Mesodermal cell (in vitro differentiated cells): ENCODE data around the gene UBE2D1.

ENCODE experiments used
- H3K27ac ChIP-seq: 2 replicates; pipeline ENCODE4 v1.7.0; 2013; ENCODE audit warnings: mild to moderate bottlenecking, low read depth, low read length, moderate library complexity; ENCODE audit not compliant: severe bottlenecking
- H3K36me3 ChIP-seq: 2 replicates; pipeline ENCODE4 v1.7.1; 2013; ENCODE audit warnings: mild to moderate bottlenecking, low read length, moderate library complexity; ENCODE audit not compliant: control insufficient read depth, insufficient read depth
- H3K4me1 ChIP-seq: one replicate; pipeline ENCODE4 v1.7.1; 2013; ENCODE audit warnings: mild to moderate bottlenecking, low read length; ENCODE audit not compliant: insufficient read depth, control insufficient read depth, poor library complexity, severe bottlenecking
- H3K4me3 ChIP-seq: 2 replicates; pipeline ENCODE4 v1.7.0; 2013; ENCODE audit warnings: low read length, control low read depth, mild to moderate bottlenecking; ENCODE audit not compliant: insufficient read depth, poor library complexity, severe bottlenecking; ENCODE audit errors: extremely low read depth
- H3K9me3 ChIP-seq: 2 replicates; pipeline ENCODE4 v1.7.1; 2013; ENCODE audit warnings: mild to moderate bottlenecking, low read length, moderate library complexity; ENCODE audit not compliant: control insufficient read depth
- WGBS, 2 experiments: methylation state at CpG; one replicate each; pipeline ENCODE4 v1.1.5; 2013; ENCODE audit warnings: missing lambda C conversion rate in 2 of 2; ENCODE audit not compliant: insufficient coverage in 2 of 2; 5-methylcytosine and 5-hydroxymethylcytosine counted together

UBE2D1 gene

DNA sequence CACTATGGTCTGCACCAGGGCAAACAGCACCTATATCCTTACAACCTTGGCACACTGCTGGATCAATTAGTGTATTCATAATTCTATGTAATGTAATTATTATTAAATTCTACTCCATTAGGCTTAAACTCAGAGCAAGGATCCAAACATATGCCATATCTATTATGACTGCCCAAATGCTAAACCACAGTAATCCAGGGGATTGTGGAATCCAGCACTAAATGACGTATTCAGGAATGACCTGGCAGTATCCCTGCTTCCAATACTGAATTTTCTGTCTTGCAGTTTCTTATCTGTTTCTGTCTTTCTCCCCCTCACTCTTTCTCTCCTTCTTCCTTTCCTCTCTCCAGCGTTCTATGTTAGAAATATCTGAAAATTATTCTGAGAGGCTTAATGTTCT lies 16.5 kb upstream of the UBE2D1 start:
- H3K36me3 ChIP-seq, result no peaks in the 10 kb centered on the region
- WGBS, 2 experiments, result 92 to 93% methylated on average over 1 of the region's 2 CpGs
- H3K9me3 ChIP-seq, result no peaks in the 10 kb centered on the region
- no peak overlapping the region for H3K27ac ChIP-seq
- H3K4me3 ChIP-seq, result no peak overlapping the region
- H3K4me1 ChIP-seq, result no peaks in the 10 kb centered on the region

DNA sequence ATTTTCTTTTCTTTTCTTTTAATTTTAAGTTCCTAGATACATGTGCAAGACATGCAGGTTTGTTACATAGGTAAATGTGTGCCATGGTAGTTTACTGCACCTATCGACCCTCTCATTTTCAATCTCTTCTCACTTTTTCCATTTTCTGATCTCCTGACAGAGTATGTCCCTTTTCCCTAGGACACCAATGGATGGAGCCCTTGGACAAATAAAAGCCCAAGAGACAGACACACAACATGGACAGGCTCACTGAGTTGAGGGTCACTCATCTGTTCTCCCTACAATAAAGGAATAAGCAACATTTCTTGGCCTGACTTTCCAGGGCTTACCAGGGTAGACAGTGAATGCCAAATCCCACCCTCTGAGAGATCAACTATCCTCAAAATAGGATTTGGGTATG lies 15.2 kb upstream of the UBE2D1 start:
- Histone ChIP-seq H3K36me3 (no peaks in the 10 kb centered on the region), H3K9me3 (no peaks in the 10 kb centered on the region), H3K4me1 (no peaks in the 10 kb centered on the region), H3K27ac (no peak overlapping the region), H3K4me3 (no peak overlapping the region)
- WGBS, 2 experiments, result no CpG with 5 or more reads among the region's 1 CpG

DNA sequence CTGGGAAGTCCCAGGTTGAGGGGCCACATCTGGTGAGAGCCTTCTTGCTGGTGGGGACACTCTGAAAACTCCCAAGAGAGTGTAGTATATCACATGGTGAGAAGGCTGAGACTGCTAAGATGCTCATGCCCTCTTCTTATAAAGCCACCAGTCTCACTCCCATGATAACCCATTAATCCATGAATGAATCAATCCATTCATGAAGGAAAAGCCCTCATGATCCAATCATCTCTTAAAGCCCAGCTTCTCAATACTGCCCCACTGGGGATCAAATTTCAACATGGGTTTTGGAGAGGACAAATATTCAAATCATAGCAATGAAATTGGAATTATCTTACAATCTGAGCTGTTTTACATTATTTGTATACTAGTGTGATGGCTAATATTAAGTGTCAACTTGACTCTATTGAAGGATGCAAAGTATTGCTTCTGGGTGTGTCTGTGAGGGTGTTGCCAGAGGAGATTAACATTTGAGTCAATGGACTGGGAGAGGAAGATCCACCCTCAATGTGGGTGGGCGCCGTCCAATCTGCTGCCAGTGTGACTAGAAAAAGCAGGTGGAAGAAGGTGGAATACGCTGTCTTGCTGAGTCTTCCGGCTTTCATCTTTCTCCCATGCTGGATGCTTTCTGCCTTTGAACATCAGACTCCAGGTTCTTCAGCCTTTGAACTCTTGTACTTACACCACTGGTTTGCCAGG lies 14.3 kb upstream of the UBE2D1 start:
- Histone ChIP-seq H3K27ac (no peak overlapping the region), H3K4me1 (no peaks in the 10 kb centered on the region), H3K36me3 (no peaks in the 10 kb centered on the region), H3K9me3 (no peaks in the 10 kb centered on the region), H3K4me3 (no peak overlapping the region)
- WGBS, 2 experiments, result 94 to 97% methylated on average over 4 of the region's 4 CpGs

DNA sequence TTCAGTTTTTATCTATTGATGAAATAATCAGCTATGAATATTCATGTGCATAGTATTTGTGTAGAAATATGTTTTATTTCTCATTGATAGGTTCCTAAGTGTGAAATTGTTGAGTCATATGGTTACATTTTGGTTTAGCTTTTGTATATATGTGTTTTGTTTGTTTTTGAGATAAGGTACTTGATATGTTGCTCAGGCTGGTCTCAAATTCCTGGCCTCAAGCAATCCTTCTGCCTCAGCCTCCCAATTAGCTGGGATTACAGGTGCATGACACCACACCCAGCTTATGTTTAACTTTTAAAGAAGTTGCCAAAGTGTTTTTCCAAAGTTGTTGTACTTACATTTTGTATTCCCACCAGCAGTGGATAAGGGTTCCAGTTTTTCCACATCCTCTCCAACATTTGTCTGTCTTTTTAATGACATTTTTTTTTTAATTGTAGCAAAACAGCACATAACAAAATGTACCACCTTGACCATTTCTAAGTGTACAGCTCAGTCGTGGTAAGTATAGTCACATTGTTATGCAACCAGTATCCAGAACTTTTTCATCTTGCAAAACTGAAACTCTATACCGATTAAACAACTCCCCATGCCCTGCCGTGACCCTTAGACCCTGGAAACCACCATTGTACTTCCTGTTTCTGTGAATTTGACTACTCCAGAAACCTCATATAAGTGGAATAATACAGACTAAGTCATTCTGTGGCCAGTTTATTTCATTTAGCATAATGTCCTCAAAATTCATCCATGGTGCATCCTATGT lies 12.6 kb upstream of the UBE2D1 start:
- Histone ChIP-seq H3K27ac (no peak overlapping the region), H3K9me3 (no peaks in the 10 kb centered on the region), H3K36me3 (no peaks in the 10 kb centered on the region), H3K4me3 (no peak overlapping the region), H3K4me1 (no peaks in the 10 kb centered on the region)
- 91 to 94% methylated on average over 2 to 3 of the region's 3 CpGs for WGBS, 2 experiments

DNA sequence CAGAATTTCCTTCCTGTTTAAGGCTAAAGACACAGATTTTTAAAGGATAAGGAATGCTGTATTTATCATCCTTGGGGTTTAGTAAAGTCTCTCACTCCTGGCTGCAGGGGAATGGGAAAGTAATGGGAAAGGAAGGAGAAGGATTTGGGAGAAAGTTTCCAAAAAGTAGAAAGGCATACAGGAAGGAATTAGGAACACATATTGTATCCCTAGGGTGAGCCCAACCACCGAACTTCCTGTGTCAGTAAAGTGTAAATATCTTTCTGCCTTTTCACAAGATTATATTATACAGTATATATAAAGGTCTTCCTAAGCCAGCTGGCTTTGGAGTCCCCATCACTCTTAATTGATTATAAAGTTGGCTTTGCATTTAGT lies 12.0 kb upstream of the UBE2D1 start:
- no CpG with 5 or more reads among the region's 1 CpG for WGBS, 2 experiments
- Histone ChIP-seq H3K36me3 (no peaks in the 10 kb centered on the region), H3K4me1 (no peaks in the 10 kb centered on the region), H3K27ac (no peak overlapping the region), H3K9me3 (no peaks in the 10 kb centered on the region), H3K4me3 (no peak overlapping the region)

DNA sequence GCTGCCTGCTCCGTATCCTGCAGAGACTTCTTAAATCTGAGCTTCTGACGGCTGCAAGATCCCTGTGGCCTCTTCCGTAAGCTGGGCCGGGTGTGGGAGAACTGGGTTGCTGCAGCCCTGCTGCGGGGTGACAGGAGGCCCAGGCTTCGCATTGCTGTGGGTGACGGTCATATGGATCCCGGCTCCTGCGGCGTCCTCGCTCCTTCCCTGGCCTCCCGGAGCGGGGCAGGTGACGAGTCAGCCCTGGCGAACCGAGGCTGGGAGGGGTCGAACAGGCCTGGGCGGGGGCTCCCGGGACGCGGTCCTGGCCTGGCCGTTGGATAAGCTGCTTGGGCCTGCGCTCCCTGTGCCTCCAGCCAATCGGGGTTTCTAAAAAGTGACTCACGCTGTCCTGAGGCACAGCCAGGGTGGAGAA lies 7.8 kb upstream of the UBE2D1 start:
- Histone ChIP-seq H3K27ac (no peak overlapping the region), H3K4me3 (no peak overlapping the region), H3K9me3 (peaks cover 4% of the 10 kb centered on the region), H3K36me3 (no peaks in the 10 kb centered on the region), H3K4me1 (no peaks in the 10 kb centered on the region)
- WGBS, 2 experiments, result 88 to 94% methylated on average over 25 of the region's 25 CpGs

DNA sequence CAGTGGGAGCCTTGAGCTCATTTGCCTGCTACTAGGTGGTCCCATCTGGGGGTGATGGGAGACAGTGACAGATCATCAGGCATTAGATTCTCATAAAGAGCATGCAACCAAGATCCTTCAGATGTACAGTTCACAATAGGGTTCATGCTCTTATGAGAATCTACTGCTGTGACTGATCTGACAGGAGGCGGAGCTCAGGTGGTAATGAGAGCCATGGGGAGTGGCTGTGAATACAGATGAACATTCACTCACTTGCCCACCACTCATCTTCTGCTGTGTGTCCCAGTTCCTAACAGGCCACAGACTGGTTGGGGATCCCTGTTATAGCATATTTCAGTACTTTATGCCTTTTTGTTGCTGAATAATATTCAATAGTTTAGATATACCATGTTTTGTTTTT lies 6.6 kb upstream of the UBE2D1 start:
- 80 to 100% methylated on average over 1 of the region's 1 CpG for WGBS, 2 experiments
- H3K4me3 ChIP-seq, result no peak overlapping the region
- no peaks in the 10 kb centered on the region for H3K4me1 ChIP-seq
- no peak overlapping the region for H3K27ac ChIP-seq
- H3K9me3 ChIP-seq, result peaks cover 4% of the 10 kb centered on the region
- no peaks in the 10 kb centered on the region for H3K36me3 ChIP-seq

DNA sequence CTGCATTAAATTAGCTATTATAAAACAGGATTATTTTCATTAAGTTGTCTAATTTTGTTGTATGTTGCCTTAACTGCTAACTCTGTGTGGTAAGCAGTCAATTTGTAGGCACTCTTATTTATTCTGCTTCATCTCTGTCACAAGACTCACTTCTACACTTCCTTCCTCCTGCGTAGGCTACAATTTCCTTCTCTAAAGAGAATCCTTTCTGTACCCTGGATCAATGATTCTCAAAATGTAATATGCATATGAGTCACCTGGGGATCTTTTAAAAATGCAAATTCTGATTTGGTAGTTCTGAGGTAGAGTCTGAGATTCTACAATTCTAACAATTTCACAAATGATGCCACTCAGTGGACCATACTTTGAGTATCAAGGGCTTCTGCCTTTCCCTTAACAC lies 4.4 kb upstream of the UBE2D1 start:
- Histone ChIP-seq H3K36me3 (no peaks in the 10 kb centered on the region), H3K27ac (no peak overlapping the region), H3K4me1 (no peaks in the 10 kb centered on the region), H3K9me3 (peaks cover 4% of the 10 kb centered on the region), H3K4me3 (no peak overlapping the region)
- WGBS, 2 experiments, result no CpG with 5 or more reads among the region's 1 CpG

DNA sequence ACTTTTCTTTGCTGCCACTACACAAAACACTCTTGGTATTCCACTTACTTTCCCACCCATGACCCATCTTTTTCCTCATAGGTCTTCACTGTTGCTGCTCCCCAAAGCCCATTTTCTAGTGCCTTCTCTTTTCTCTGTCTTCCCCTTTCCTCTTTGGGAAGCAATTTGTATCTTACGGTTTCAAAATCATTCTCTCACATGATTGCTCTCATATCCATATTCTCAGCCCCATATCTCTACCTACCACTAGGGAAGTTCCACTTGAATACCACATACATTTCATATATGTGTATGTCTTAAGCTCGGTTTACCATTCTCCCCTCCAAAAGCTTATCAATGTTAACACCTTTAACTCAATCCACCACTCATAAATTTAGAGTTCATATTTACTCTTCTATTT lies 3.2 kb upstream of the UBE2D1 start:
- no peak overlapping the region for H3K4me3 ChIP-seq
- 83 to 100% methylated on average over 1 to 2 of the region's 2 CpGs for WGBS, 2 experiments

DNA sequence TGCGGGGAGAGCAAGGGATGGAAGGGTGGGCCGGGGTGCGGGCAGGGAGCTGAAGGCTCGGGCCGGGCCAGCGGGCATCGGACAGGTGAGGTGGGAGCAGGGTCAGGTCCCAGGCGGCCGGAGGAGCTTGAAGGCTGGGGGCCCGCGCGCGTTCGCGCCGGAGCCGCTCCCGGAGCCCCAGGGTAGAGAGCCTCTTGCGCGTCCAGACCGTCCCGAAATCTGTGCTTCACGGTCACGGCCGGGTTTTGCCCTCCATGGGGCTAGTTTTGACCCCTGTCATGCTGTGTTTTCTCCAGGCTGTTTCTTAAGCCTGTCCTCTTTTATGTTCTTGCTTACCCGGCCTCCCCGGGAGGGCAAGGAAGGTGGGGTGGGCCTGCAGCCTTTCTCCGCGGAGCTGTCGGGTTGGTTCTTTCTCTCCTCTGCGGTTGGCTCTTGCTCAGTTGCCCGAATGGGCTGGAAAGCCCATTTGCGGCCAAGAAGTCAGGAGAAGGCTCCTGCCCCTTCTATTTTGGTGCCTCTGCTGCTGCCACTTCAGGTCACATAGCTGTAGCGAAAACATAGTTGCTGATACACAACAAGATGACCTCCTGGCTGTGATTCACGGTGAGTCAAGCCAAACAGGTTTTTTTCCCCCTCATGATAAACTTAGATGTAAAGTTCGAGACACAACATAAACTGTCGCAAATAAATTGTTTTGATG lies 650 bp downstream of the UBE2D1 start:
- WGBS, 2 experiments, result 1% methylated on average over 30 to 31 of the region's 37 CpGs
- Histone ChIP-seq H3K9me3 (no peaks in the 10 kb centered on the region), H3K4me1 (no peaks in the 10 kb centered on the region), H3K4me3 (peak overlapping the region; percentile 79), H3K36me3 (peaks cover 3% of the 10 kb centered on the region), H3K27ac (no peak overlapping the region)

More for the DNA sequence above, 3.2 kb upstream of the UBE2D1 start:
- Histone ChIP-seq H3K9me3 (peaks cover 4% of the 10 kb centered on the region), H3K27ac (no peak overlapping the region), H3K4me1 (no peaks in the 10 kb centered on the region), H3K36me3 (peaks cover under 1% of the 10 kb centered on the region)
